Hepatic stellate cell (primary cell): Measurements from ENCODE around the gene APBA1.

Experiments used
- DNase-seq: peaks from one replicate; pipeline ENCODE4 v3.0.0; 2011; ENCODE audit warnings: low spot score

Gene APBA1

GRCh38 chr9:69519470-69520240 is 152.5 kb downstream of the APBA1 start:
- DNase-seq = no peak

DNA sequence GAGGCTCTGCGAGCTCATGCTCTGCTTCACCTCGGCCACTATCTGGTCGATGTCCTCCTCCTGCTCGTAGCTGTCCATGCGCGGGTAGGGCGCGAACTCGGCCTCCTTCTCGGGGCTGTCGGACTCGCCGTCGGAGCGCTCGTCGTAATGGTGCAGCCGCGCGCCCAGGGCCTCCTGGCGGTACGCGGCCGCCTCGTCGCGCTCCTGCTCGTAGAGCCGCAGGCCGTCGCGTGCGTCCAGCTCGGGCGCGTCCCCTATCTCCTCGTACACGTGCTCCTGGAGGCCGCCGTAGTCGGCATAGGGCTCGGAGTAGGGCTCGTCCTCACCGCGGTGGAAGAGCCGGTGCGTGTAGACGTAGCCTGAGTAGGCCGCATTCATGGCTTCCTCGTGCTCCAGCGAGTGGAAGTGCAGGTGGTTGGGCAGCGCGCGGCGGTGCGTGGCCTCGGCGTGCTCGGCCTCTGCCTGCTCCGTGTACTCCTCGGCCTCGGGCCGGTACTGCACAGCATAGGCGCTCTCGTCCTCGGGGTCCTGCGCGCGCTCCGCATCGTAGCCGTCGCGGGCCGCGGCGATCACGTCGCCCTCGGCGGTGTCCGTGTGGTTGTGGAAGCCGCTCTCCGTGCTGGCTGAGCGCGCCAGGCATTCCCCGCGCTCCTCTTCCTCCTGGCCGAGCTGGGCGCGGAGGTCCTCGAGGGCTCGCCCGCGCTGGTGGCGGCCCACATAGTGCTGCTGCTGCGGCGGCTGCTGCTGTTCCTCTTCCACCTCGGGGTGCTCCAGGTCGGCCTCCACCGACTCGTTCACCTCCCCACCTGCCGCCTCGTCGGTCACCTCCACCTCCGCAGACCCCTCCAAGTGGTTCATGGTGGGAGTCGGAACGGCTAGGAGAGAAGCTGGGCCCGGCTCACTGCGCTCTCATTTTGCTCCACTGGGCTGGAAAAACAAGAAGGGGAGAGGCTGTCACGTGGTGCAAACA is 155.5 kb downstream of the APBA1 start:
- no peak for DNase-seq

DNA sequence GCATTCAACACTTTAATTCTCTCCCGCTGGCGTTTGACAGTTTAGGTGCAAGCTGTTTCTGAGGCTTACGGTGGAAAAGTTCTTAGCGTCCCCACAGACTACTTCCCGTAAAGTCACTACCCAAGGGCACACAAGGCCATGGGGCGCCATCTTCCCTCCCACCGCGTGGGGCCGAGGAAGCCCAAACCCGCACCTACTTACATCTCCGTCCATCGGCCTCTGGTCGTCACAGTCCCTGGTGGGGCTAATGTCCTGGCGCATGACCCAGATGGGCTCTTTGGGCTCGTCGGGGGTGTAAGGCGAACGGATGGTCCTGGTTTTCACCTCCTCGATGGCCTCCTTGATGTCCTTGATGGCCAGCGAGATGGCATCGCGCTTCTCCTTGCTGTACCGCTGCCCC is 156.4 kb downstream of the APBA1 start:
- DNase-seq = no peak

DNA sequence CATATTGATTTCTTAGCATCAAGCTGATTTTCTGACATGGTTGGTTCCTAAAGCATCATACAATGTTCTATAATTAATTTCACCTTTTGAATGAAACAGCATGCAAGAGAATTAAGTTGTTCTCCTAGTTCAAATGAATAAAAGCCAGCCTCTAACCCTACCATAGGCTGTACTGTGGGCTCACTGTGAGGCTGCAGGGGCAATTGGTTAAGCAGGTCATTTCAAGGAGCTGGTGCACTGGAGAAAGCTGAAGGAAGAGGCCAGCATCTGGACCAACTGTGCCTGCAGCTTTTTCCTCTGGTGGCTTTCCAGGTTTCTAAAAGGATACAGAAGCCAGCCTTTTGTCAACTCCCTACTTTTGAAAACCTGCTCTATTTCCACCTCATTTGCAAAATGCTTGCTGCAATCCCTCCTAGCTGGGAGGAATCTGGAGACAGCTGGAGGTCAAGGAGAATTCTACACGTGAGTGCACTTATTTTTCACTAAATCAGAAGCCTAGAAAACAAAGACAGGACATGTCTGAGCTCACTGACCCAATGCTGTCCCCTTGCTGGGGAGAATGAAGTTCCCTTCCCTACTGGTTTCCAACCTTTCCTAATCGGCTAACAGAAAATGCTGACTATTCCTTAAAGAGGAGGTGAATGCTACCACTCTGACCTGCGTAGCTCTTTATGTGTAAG is 158.9 kb downstream of the APBA1 start:
- no peak for DNase-seq

- DNase-seq = no peak
Measured at GRCh38 chr9:69504058-69504457, 168.1 kb downstream of the APBA1 start.

DNA sequence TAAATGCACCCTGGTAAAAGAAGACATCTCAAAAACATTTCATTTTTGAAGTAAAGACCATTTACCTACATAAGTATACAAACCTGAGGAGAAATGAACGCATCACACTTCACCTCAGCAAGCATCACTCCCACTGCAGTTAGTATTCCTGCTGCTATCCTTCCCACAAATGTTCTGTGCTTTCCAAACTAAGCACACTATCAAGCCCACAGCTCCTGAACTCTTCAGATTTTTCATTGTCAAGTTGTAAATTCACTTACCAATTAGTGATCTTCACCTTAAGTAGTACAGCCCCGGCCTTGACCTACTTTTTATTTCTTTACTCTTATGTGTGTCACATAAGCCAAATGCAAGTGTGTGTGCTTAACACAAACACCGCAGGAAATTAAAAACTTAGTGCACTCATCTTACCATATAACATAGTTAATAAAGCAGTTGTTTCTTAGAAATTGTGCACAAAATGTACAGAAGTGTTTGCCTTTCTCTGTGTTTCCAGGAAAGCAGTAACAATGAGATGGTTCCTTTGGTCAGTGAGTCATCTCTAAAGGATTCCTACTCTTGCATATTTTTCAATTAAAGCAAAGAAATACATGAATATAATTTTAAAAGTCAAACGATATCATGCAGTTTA is 169.4 kb downstream of the APBA1 start:
- DNase-seq = peak; percentile 42

- no peak for DNase-seq
Measured at GRCh38 chr9:69500896-69501295, 171.3 kb downstream of the APBA1 start.

- no peak for DNase-seq
Measured at GRCh38 chr9:69499959-69500358, 172.2 kb downstream of the APBA1 start.

DNA sequence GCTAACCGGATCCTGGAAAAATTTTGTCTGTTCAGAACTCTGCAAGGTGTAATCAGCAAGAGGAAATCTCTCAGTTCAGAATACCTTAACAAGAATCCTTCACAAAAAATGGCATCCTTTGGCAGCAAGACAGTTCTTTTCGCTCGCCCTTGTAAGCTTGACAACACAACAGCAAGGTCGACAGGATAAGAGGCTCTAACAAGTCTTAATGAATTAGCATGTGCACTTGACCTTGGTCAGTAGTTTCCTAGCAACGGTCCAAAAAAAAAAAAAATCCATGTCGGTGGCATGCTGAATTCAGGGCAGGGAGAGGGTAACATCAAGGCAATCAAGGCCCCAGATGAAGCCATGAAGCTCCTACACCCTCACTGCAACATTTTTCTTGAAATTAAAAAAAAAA is 172.8 kb downstream of the APBA1 start:
- DNase-seq = no peak

GRCh38 chr9:69498470-69498869 is 173.7 kb downstream of the APBA1 start:
- DNase-seq = no peak

DNA sequence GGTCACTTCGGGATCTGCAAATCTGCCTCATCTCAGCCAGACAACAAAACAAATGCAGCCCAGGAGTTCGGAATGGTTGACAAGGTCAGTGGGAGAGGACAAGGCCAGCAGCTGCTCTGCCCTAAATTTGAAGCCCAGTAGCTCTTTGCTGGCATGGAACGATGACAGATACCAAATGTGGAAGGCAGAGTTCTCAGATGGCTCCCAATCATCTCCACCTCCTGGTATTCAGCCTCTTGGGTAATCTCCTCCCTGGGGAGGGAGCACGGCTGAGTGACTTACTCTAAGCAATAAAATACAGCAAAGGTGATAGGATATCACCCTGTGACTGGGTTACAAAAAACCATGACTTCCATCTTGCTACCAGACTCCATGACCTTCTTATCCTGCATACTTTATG is 174.4 kb downstream of the APBA1 start:
- DNase-seq = no peak

GRCh38 chr9:69496846-69497450 is 175.2 kb downstream of the APBA1 start:
- DNase-seq = no peak

- no peak for DNase-seq
Measured at GRCh38 chr9:69495296-69495695, 176.9 kb downstream of the APBA1 start.

DNA sequence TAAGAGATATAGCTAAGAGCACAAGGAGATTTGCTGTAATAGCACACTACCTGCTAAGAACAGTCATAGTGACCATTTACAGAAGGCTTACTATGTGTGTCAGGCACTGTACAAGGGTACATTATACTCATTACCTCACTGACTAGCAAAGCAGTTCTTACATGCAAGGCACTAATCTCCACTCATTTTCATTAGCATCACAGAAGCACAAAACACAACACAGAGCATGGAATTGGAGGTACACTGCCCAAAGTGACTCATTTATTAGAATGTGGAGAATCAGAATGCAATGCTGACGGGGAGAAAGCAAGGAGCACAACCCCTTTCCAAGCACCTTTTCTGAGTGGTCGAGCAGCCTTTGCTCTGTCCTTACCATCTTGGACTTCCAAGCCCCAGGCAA is 177.4 kb downstream of the APBA1 start:
- no peak for DNase-seq

- no peak for DNase-seq
Measured at GRCh38 chr9:69494208-69494607, 178.0 kb downstream of the APBA1 start.

DNA sequence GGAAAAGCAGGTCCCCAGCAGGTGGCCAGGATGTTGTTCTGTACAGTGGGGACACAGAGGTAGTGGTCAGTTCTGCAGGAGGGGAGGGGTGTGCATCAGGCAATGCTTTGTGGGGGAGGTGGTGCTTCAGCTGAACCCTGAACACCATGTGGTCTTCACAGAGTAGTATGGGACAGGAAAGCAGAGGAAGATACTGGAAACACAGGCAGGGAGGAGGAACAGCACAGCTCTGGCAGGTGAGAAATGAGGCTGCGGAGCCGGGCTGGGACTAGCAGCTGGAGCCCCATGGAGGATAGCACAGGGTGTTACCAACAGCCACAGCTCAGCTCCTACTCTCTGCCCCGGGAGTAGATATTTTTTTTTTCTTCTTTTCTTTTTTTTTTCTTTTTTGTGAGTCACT is 185.7 kb downstream of the APBA1 start:
- DNase-seq = no peak

DNA sequence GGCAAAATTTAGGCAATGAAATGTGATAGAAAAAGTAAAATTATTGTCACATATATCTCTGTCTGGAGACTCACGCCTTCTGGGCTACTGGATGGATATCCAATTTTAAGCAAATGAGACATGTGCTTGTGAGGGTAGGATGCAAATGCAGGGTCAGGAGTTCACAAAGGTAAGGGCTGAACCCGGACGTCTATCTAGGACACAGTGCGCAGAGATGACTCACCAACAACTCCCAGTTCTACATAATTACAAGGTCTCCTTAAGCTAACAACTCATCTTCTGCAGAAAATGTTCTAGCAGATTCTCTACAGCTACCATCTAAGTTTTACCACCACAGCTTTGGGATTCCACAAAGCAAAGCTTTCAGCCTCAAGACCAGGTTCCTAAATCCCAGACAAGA is 186.7 kb downstream of the APBA1 start:
- DNase-seq = no peak

- no peak for DNase-seq
Measured at GRCh38 chr9:69483886-69484422, 188.2 kb downstream of the APBA1 start.

DNA sequence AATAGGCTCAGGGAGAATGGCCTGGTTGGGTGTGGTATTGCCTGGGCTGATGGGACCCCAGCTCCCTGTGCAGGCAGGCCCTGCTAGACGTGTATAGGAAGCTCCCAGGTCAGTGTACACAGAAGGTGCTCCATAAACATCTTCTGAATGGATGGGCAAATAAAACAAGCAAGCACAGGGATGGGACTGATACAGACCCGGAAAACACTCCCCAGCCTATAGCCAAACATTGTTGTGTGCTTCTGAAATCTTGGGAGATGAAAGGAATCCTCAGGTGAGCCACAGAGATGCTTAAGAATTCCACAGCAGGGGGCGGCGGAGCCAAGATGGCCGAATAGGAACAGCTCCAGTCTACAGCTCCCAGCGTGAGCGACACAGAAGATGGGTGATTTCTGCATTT is 195.4 kb downstream of the APBA1 start:
- no peak for DNase-seq

DNA sequence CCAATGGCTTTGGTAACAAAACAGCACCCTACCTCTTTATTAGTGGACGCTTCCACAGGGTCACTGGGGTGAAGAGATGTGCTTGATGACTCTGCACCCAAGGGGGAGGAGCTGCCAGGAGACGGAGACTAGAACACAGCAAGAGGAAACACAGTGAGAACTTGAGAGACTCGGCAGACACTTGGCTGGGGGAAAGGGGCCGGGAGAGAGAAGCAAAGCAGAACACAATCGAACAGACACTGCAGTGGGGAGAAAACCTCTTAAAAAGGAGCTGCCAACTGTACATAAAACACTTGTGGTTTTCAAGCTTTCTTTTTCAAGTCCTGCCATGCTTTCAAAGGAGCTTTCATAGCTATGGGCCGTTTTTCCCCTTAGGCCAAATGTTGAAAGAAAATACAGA is 196.2 kb downstream of the APBA1 start:
- DNase-seq = no peak

GRCh38 chr9:69474821-69475220 is 197.3 kb downstream of the APBA1 start:
- no peak for DNase-seq
